Measurements from ENCODE around the gene ANO1. TPM values are rescaled to one million over a fixed set of nuclear protein-coding genes. Genes with fewer than 3 reads are reported as not detected.

The ANO1 gene
- total RNA-seq, 4 donors from 2014 or later = 1.7 to 13.9 (median 5.3) TPM

- no peak for TF ChIP-seq CTCF (IDR thresholded peaks at IDR 0.05)
- ATAC-seq (ENCODE audit: low FRiP score) (no peak), DNase-seq (ENCODE audit: low spot score) (no peak)
These were observed 128.3 kb downstream of the ANO1 start for GRCh38 chr11:70206226-70206981.

- ATAC-seq (ENCODE audit: low FRiP score) (no peak), DNase-seq (ENCODE audit: low spot score) (no peak)
- TF ChIP-seq CTCF (IDR thresholded peaks at IDR 0.05) = no peak
These were observed 128.9 kb downstream of the ANO1 start for GRCh38 chr11:70206982-70207376.

- no peak for DNase-seq (ENCODE audit: low spot score)
- no peak for TF ChIP-seq CTCF (IDR thresholded peaks at IDR 0.05)
- no peak for ATAC-seq (ENCODE audit: low FRiP score)
These were observed 129.5 kb downstream of the ANO1 start for GRCh38 chr11:70207531-70208131.

- no peak for TF ChIP-seq CTCF (IDR thresholded peaks at IDR 0.05)
- no peak for ATAC-seq (ENCODE audit: low FRiP score)
- DNase-seq (ENCODE audit: low spot score) = no peak
These were observed 131.3 kb downstream of the ANO1 start for GRCh38 chr11:70209391-70209912.

GRCh38 chr11:70210051-70210501 lies 132.0 kb downstream of the ANO1 start:
- no peak for TF ChIP-seq CTCF (IDR thresholded peaks at IDR 0.05)
- ATAC-seq (ENCODE audit: low FRiP score) = peak; percentile 40
- no peak for DNase-seq (ENCODE audit: low spot score)

- TF ChIP-seq CTCF (IDR thresholded peaks at IDR 0.05) = no peak
- ATAC-seq (ENCODE audit: low FRiP score) = peak; percentile 41
These were observed 132.4 kb downstream of the ANO1 start for GRCh38 chr11:70210530-70210929.

More at GRCh38 chr11:70210530-70210929, 132.4 kb downstream of the ANO1 start:
- no peak for DNase-seq (ENCODE audit: low spot score)
